HG03159 (cell line): ENCODE measurements around the gene SLC36A4.
"Not testable (repeated sequence)": the region's sequence is repeated elsewhere in the genome, so short reads cannot be mapped to it uniquely, and the experiment has no call there.

Experiments used
- ATAC-seq: cut with Tn5 transposase; IDR thresholded peaks from one replicate; pipeline ENCODE4 v1.9.1; 2021; ENCODE audit warnings: mild to moderate bottlenecking, moderate library complexity; ENCODE audit not compliant: unreplicated experiment

Gene SLC36A4

DNA sequence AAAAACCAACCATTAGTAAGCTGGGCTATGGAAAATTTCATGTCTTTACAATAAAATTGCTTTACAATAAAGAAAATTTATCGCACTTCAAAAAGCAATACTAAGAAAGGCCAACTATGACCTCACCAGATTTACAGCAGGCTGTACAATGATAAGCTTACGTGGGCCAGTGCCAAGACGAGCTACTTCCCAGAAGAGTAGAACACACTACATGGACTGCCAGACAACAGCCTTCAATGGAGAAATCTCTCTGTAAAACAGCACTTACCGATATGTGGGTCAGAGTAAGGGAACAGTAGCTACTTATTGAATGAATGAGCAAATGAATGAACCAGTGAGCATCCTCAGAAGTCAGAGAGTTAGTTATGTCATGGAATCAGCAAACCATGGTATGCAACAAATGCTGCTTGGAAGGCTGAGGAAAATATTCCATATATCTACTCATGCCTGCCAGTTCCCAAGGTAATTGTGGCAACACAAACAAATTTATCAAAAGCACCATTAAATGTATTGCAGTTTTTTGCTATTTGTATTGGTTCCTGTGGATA lies 74.4 kb downstream of the SLC36A4 start:
- no peak for ATAC-seq

DNA sequence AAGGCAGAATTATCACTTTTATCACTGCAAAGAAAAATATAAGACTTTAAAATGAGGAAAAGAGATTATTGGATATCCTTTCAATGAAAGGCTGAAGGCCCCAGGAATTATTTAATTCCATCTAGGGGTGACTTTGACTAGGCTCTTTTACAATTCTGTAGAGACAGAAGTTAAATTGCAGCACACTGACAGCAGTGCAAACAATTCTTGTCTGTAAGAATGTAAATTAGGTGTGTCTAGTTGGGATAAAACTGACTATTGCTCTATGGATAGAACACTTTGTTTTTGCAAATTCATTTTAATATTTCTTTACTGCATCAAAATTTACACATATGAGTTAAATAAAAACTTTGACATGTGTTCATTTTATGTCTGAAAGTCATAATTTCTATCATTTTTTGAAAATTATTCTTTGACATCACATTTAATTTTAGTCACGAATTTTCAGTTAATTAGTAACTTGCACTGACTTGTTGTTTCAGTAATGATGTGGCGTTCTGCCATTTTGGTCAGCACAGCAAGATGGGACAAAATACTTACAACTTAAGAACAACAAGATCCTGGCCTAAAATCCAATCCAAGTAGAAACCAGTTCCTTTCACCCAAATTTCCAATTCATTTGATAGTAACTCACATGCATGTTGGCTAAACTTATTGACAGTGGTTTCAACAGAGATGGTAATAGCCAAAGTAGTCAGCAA lies 75.1 kb downstream of the SLC36A4 start:
- no peak for ATAC-seq

DNA sequence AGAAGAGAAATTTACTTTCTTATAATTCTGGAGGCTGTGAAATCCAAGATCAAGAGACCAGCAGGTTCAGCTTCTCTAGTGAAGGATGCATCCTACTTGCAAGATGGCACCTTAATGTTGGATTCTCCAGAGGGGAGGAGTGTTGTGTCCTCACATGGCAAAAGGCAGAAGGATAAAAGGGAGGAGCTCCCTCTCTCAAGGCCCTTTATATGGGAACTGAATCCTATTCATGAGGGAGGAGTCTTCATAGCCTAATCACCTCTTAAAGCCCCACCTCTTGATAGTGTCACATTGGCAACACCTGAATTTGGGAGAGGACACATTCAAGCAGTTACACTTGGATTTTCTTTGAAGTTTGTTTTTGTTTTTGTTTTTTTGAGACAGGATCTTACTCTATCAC lies 79.5 kb downstream of the SLC36A4 start:
- no peak for ATAC-seq

DNA sequence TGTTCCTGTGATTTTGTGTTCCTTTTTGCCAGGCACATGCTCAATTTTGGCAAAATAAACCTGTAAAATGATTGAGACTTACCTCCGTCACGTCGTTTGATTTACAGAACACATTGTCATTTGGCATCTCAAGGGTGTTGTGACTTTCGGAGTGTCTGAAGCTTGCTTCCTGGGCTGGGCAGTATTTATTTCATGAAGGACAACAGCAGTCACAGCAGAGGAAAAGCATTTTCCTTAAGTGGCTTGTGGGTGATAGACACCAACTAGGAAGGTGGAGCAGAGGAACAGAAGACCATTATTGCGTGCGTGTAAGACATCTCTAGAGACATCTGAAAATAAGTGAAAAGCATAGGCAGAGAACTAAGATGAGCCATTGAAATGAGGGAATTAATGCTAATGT lies 80.2 kb downstream of the SLC36A4 start:
- ATAC-seq: no peak

DNA sequence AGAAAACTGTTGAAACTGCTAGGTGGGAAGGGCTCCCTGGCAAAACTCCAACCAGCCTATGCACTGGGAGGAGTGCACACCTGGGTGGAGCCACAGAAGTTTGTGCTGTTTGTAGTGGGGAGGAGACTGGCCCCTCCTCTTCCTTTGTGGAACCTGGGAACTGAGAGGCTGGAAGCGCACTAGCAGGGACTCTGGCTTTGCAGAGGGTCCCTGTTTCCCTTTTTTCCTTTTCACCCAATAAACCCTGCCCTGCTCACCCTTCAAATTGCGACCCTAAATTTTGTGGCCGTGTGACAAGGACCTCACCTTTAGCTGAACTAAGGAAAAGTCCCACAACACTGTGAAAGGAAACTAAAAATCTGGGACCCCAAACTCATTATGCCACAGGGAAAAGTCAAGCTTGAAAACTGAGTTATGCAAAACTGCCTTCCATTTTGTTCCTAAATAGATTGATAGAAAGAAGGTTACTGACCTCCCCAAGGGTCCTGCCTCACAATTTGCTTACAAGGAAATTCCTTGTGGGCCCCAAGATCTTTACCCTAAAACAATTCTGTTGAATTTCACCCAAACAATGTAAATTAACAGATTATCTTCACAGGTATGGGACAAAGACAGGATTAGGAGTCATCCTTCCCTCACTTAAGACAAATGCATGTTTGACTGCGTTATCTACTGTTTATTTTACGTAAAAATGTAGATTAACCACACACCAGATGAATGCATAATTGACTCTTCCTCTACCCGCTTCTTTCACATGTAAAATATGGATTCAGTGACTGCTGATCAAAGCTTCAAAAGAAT lies 81.0 kb downstream of the SLC36A4 start:
- ATAC-seq: no peak

DNA sequence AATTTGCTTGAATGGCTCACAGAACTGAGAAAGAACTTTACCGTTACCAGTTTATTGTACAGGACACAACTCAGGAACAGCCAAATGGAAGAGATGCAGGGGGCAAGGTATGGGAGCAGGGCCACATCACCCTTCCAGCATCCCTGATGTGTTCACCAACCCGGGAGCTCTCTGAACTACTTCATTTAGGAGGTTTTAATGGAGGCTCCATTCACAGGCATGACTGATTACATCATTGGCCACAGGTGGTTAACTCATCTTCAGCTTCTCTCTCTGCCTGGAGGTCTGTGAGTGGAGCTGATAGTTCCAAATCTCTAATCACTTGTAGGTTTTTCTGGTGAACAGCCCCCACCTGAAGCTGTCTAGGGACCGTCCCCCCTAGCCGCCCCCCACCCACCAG lies 83.5 kb downstream of the SLC36A4 start:
- ATAC-seq: no peak

DNA sequence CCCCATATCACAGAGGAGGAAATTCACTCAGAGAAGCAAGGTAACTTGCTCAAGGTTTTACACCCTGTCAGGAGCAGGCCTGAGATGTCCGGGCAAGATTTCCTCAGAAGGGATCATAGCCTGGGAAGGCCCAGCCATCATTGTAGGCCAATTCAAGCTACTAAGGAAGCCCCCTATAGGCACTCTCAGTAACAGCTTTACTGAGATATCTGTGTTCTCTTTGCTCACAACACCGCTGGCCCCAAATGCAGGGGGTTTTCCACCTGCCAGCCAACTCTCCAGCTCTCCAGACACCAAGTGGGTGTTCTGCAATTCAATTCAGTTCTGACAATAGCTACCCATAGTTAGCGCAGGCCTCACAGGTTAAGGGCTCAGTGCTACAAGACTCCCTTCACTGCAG lies 84.0 kb downstream of the SLC36A4 start:
- no peak for ATAC-seq

DNA sequence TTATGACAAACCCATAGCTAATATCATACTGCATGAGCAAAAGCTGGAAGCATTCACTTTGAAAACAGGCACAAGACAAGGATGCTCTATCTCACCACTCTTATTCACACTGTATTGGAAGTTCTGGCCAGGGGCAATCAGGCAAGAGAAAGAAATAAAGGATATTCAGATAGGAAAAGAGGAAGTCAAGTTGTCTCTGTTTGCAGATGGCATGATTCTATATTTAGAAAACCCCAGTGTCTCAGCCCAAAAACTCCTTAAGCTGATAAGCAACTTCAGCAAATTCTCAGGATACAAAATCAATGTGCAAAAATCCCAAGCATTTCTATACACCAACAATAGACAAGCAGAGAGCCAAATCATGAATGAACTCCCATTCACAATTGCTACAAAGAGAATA lies 86.6 kb downstream of the SLC36A4 start:
- not testable (repeated sequence) for ATAC-seq

DNA sequence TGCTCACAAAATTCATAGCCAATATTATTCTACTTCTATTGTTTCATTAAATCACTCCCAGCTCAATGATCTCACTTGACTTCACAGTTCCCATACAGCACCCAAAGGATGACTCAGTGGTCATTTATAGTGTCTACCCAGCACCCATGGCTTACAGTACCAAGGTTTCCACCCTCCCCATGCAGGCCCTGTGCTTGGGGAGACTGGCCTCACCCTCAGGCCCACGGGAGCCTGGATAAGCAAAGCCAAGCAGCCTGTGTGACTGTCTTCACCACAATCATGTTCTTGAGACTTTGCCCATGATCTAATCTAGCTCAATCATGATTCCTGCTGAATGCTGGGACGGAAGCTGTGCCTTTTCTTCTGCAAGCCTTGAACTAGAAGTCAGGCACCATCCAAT lies 97.6 kb downstream of the SLC36A4 start:
- no peak for ATAC-seq

DNA sequence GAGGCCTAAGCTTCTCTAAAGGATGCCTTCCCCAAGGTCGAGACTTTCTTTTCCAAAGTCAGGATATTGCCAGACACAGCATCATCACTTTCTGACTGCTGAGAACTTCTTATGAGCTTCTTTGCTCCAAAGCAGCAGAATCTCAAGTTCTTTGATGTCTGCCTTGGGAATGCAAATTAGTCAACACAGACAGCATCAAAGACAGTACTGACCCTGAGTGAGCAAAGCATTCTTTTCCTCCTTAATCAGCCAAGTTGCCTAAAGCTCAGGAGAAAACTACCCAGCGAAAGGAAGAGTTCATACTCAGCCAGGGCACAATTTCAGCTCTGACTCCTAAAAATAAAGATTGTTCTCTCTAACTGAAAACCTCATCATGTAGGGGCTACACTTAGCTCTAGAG lies 98.0 kb downstream of the SLC36A4 start:
- no peak for ATAC-seq
